Myocyte (in vitro differentiated cells): Measurements from ENCODE around the gene JARID2. TPM values are rescaled to one million over a fixed set of nuclear protein-coding genes. Genes with fewer than 3 reads are reported as not detected.

ENCODE experiments used
- DNase-seq: peaks from one replicate; pipeline ENCODE4 v3.0.0-alpha.2; 2012; ENCODE audit warnings: low read depth
- total RNA-seq: library from RNA; depleted of rRNA; stranded (reverse); fragments of >200 nt; gene quantifications from 2 replicates; pipeline ENCODE4 v1.2.3, GENCODE V29; 2014

The JARID2 gene
- total RNA-seq, 1 donor from 2014 or later, result 10.1 TPM

GRCh38 chr6:15264412-15264811, 18.5 kb downstream of the JARID2 start:
- no peak for DNase-seq

- peak; percentile 91 for DNase-seq
These were observed 19.3 kb downstream of the JARID2 start for GRCh38 chr6:15264902-15265761.

GRCh38 chr6:15265787-15266186, 19.9 kb downstream of the JARID2 start:
- no peak for DNase-seq

GRCh38 chr6:15266423-15266996, 20.6 kb downstream of the JARID2 start:
- DNase-seq, result peak; percentile 81

GRCh38 chr6:15267221-15267620, 21.4 kb downstream of the JARID2 start:
- no peak for DNase-seq

GRCh38 chr6:15268137-15268908, 22.5 kb downstream of the JARID2 start:
- DNase-seq, result no peak

- no peak for DNase-seq
These were observed 23.1 kb downstream of the JARID2 start for GRCh38 chr6:15269011-15269410.

- no peak for DNase-seq
These were observed 23.8 kb downstream of the JARID2 start for GRCh38 chr6:15269619-15270018.

- DNase-seq, result no peak
These were observed 24.5 kb downstream of the JARID2 start for GRCh38 chr6:15270402-15270801.

GRCh38 chr6:15272562-15272961, 26.7 kb downstream of the JARID2 start:
- DNase-seq, result no peak

GRCh38 chr6:15274692-15275387, 29.0 kb downstream of the JARID2 start:
- no peak for DNase-seq

- no peak for DNase-seq
These were observed 30.4 kb downstream of the JARID2 start for GRCh38 chr6:15276036-15276985.

- no peak for DNase-seq
These were observed 33.3 kb downstream of the JARID2 start for GRCh38 chr6:15279047-15279661.

- DNase-seq, result no peak
These were observed 34.2 kb downstream of the JARID2 start for GRCh38 chr6:15280028-15280427.

GRCh38 chr6:15280961-15281360, 35.1 kb downstream of the JARID2 start:
- no peak for DNase-seq

GRCh38 chr6:15282334-15282733, 36.5 kb downstream of the JARID2 start:
- no peak for DNase-seq

GRCh38 chr6:15283986-15284361, 38.1 kb downstream of the JARID2 start:
- DNase-seq, result no peak

GRCh38 chr6:15284743-15285142, 38.9 kb downstream of the JARID2 start:
- no peak for DNase-seq

GRCh38 chr6:15285682-15286294, 39.9 kb downstream of the JARID2 start:
- DNase-seq, result no peak
